Ramos (cell line): Measurements from ENCODE around the gene COX4I2.
"Not testable (repeated sequence)": the region's sequence is repeated elsewhere in the genome, so short reads cannot be mapped to it uniquely, and the experiment has no call there.

Experiments
- in situ Hi-C: fragments of 300-500 bp; cut with MboI; formaldehyde crosslinking; loops from one replicate; pipeline ENCODE4 v1.14.3; 2022; ENCODE audit warnings: low sequenced_read_pairs; ENCODE audit not compliant: unreplicated experiment

COX4I2 gene

GRCh38 chr20:31644701-31645100 lies 7.0 kb downstream of the COX4I2 start:
- in situ Hi-C loops: no loop called here

GRCh38 chr20:31648104-31648503 lies 10.4 kb downstream of the COX4I2 start:
- in situ Hi-C loops: not testable (repeated sequence)

GRCh38 chr20:31652917-31653396 lies 15.2 kb downstream of the COX4I2 start:
- in situ Hi-C loops: no loop called here

- in situ Hi-C loops: no loop called here
Observed at GRCh38 chr20:31653561-31653960, 15.8 kb downstream of the COX4I2 start.

- in situ Hi-C loops: no loop called here
Observed at GRCh38 chr20:31654534-31654933, 16.8 kb downstream of the COX4I2 start.

GRCh38 chr20:31661625-31662371 lies 24.1 kb downstream of the COX4I2 start:
- in situ Hi-C loops: loop anchor here (10.0 kb wide), 1 partner anchor 63 kb away; the partner anchor contains the start of gene BCL2L1

GRCh38 chr20:31662372-31662854 lies 24.7 kb downstream of the COX4I2 start:
- in situ Hi-C loops: loop anchor here (10.0 kb wide), 1 partner anchor 62 kb away; the partner anchor contains the start of gene BCL2L1

- in situ Hi-C loops: loop anchor here (10.0 kb wide), 1 partner anchor 61 kb away; the partner anchor contains the start of gene BCL2L1
Observed at GRCh38 chr20:31663524-31663837, 25.8 kb downstream of the COX4I2 start.

GRCh38 chr20:31663838-31664695 lies 26.4 kb downstream of the COX4I2 start:
- in situ Hi-C loops: loop anchor here (10.0 kb wide), 1 partner anchor 61 kb away; the partner anchor contains the start of gene BCL2L1

- in situ Hi-C loops: loop anchor here (10.0 kb wide), 1 partner anchor 60 kb away; the partner anchor contains the start of gene BCL2L1
Observed at GRCh38 chr20:31664696-31665354, 27.1 kb downstream of the COX4I2 start.

GRCh38 chr20:31665753-31666152 lies 28.0 kb downstream of the COX4I2 start:
- in situ Hi-C loops: loop anchor here (10.0 kb wide), 1 partner anchor 59 kb away; the partner anchor contains the start of gene BCL2L1

- in situ Hi-C loops: loop anchor here (10.0 kb wide), 1 partner anchor 58 kb away; the partner anchor contains the start of gene BCL2L1
Observed at GRCh38 chr20:31666258-31667042, 28.7 kb downstream of the COX4I2 start.

GRCh38 chr20:31667315-31668285 lies 29.9 kb downstream of the COX4I2 start:
- in situ Hi-C loops: loop anchor here (10.0 kb wide), 1 partner anchor 57 kb away; the partner anchor contains the start of gene BCL2L1

GRCh38 chr20:31668944-31669343 lies 31.2 kb downstream of the COX4I2 start:
- in situ Hi-C loops: loop anchor here (10.0 kb wide), 1 partner anchor 56 kb away; the partner anchor contains the start of gene BCL2L1

- in situ Hi-C loops: loop anchor here (10.0 kb wide), 1 partner anchor 55 kb away; the partner anchor contains the start of gene BCL2L1
Observed at GRCh38 chr20:31669876-31670275, 32.2 kb downstream of the COX4I2 start.

GRCh38 chr20:31670371-31671228 lies 32.9 kb downstream of the COX4I2 start:
- in situ Hi-C loops: no loop called here

GRCh38 chr20:31671324-31671723 lies 33.6 kb downstream of the COX4I2 start:
- in situ Hi-C loops: no loop called here
